Astrocyte of the cerebellum (primary cell): Measurements from ENCODE around the gene NRCAM.

ENCODE experiments used
- DNase-seq: peaks from one replicate; pipeline ENCODE4 v3.0.0-alpha.2; 2011; ENCODE audit warnings: low read depth
- H3K4me3 ChIP-seq: 2 replicates; pipeline ENCODE4 v1.5.1; 2011; ENCODE audit warnings: mild to moderate bottlenecking, low read depth, low read length, moderate library complexity
- CTCF ChIP-seq: IDR thresholded peaks from 2 replicates; pipeline ENCODE4 v1.5.1; 2012; ENCODE audit warnings: low read length, low read depth, moderate library complexity, mild to moderate bottlenecking; ENCODE audit errors: missing control alignments
- in situ Hi-C: cut with HindIII; loops from 2 replicates; pipeline ENCODE4 v1.10.0; 2017; ENCODE audit warnings: low sequenced_read_pairs

Gene NRCAM

GRCh38 chr7:108189733-108190388, 266.4 kb downstream of the NRCAM start:
- TF ChIP-seq CTCF, result no peak
- in situ Hi-C loops, result loop anchor here (25.0 kb wide), 1 partner anchor 297 kb away; no protein-coding TSS in a partner anchor
- H3K4me3 ChIP-seq, result no peak overlapping the region
- DNase-seq, result no peak

- H3K4me3 ChIP-seq, result no peak overlapping the region
- no peak for DNase-seq
- in situ Hi-C loops, result loop anchor here (25.0 kb wide), 1 partner anchor 299 kb away; no protein-coding TSS in a partner anchor
- no peak for TF ChIP-seq CTCF
Measured at GRCh38 chr7:108188724-108189123, 267.5 kb downstream of the NRCAM start.

- peak; percentile 65 for DNase-seq
- TF ChIP-seq CTCF, result peak; percentile 47
- in situ Hi-C loops, result loop anchor here (25.0 kb wide), 1 partner anchor 306 kb away; no protein-coding TSS in a partner anchor
Measured at GRCh38 chr7:108181073-108181985, 274.9 kb downstream of the NRCAM start.

GRCh38 chr7:108178398-108178797, 277.8 kb downstream of the NRCAM start:
- in situ Hi-C loops, result loop anchor here (25.0 kb wide), 1 partner anchor 309 kb away; no protein-coding TSS in a partner anchor
- H3K4me3 ChIP-seq, result no peak overlapping the region
- no peak for TF ChIP-seq CTCF
- DNase-seq, result no peak

More at GRCh38 chr7:108181073-108181985, 274.9 kb downstream of the NRCAM start:
- no peak overlapping the region for H3K4me3 ChIP-seq

GRCh38 chr7:108171164-108171563, 285.1 kb downstream of the NRCAM start:
- DNase-seq, result no peak
- H3K4me3 ChIP-seq, result no peak overlapping the region
- in situ Hi-C loops, result no loop called here
- TF ChIP-seq CTCF, result no peak

- in situ Hi-C loops, result no loop called here
- H3K4me3 ChIP-seq, result no peak overlapping the region
- DNase-seq, result no peak
- no peak for TF ChIP-seq CTCF
Measured at GRCh38 chr7:108170251-108170650, 286.0 kb downstream of the NRCAM start.
